ENCODE data around the gene OR5L2. TPM values are rescaled to one million over a fixed set of nuclear protein-coding genes. Genes with fewer than 3 reads are reported as not detected.

The OR5L2 gene
- total RNA-seq (not detected), polyA plus RNA-seq (not detected)
- long read RNA-seq, donor 1 = 0 reads
- long read RNA-seq, donor 2 = 0 reads
- long read RNA-seq, donor 3 = 0 reads
- long read RNA-seq, donor 4 = 0 reads
- long read RNA-seq, donor 5 = 0 reads
- long read RNA-seq, donor 6 = 0 reads
- long read RNA-seq, donor 7 = 0 reads
- long read RNA-seq, donor 8 = 0 reads
- long read RNA-seq, donor 9 = 0 reads
- long read RNA-seq, donor 10 = 0 reads

- no peaks in the 10 kb centered on the region for H3K4me1 ChIP-seq (replicated peaks in 1 of 2)
- no peak for TF ChIP-seq POLR2A (IDR thresholded peaks at IDR 0.05)
- TF ChIP-seq CTCF (IDR thresholded peaks at IDR 0.05) = no peak
- H3K27ac ChIP-seq = no peak within 1 kb of the TSS
- no peaks in the 10 kb centered on the region for H3K9me3 ChIP-seq (replicated peaks in 1 of 3)
- no peak for DNase-seq
- H3K36me3 ChIP-seq (replicated peaks in 1 of 2) = no peaks in the 10 kb centered on the region
- no peaks in the 10 kb centered on the region for H3K27me3 ChIP-seq
- no peak within 1 kb of the TSS for H3K4me3 ChIP-seq
- intact Hi-C loops (cut with DNase I) = no loop called here
These were observed at the start of gene OR5L2 for GRCh38 chr11:55826919-55827318. Gene OR5L2, plus strand, starts transcription at chr11:55827219. Its CDS starts 0 bp downstream, at chr11:55827219.

- no peak for DNase-seq
- Histone ChIP-seq H3K9me3 (replicated peaks in 1 of 3) (no peaks in the 10 kb centered on the region), H3K4me1 (replicated peaks in 1 of 2) (no peaks in the 10 kb centered on the region), H3K27ac (no peak overlapping the region), H3K27me3 (no peaks in the 10 kb centered on the region), H3K36me3 (replicated peaks in 1 of 2) (no peaks in the 10 kb centered on the region), H3K4me3 (no peak overlapping the region)
- no peak for TF ChIP-seq POLR2A (IDR thresholded peaks at IDR 0.05)
- no peak for TF ChIP-seq CTCF (IDR thresholded peaks at IDR 0.05)
- WGBS, 4 donors = 77 to 89% (median 83%) methylated on average over 1 of the region's 1 CpG
- intact Hi-C loops (cut with DNase I) = no loop called here
These were observed 35.4 kb upstream of the OR5L2 start for GRCh38 chr11:55791606-55792005.

DNA sequence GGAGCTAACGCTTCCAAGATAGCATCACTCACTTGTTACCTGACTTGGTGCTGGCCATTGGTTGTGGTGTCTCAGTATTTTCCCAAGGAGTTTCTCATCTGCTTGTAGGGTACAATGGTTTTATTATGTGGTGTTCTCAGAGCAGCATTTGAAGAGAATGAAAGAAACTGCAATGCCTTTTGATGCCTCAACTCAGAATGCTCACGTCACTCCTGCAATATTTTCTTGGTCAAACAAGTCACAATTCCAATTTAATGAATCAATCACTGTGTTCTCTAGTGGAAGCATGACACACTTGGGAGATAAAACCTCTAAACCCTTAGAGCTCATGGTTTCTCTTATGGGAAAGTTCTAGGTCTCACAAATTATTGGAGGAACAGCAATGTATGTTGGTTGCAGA is 33.7 kb upstream of the OR5L2 start:
- no peaks in the 10 kb centered on the region for H3K27me3 ChIP-seq
- no peak for DNase-seq
- TF ChIP-seq POLR2A (IDR thresholded peaks at IDR 0.05) (no peak), CTCF (IDR thresholded peaks at IDR 0.05) (no peak)
- H3K27ac ChIP-seq = no peak overlapping the region
- no peak overlapping the region for H3K4me3 ChIP-seq
- no peaks in the 10 kb centered on the region for H3K4me1 ChIP-seq (replicated peaks in 1 of 2)
- intact Hi-C loops (cut with DNase I) = no loop called here
- 39 to 77% (median 54%) methylated on average over 2 of the region's 2 CpGs for WGBS, 4 donors
- H3K9me3 ChIP-seq (replicated peaks in 1 of 3) = no peaks in the 10 kb centered on the region
- no peaks in the 10 kb centered on the region for H3K36me3 ChIP-seq (replicated peaks in 1 of 2)

DNA sequence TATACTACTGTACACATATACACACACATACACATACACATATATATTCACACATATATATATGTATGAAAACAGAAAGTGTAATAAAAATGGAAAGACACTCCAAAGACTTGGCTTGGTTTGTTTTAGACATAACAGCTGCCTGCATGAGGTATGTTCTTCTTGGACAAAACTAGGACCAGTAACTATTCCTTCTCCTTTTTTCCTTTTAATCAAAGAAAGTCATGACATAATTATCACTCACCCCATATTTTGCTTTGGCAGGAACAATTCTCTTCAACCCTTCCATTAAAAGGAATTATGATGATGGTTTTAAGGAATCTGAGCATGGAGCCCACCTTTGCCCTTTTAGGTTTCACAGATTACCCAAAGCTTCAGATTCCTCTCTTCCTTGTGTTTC is 31.8 kb upstream of the OR5L2 start, which contains the start of gene OR5D14:
TSS of gene OR5D14 (plus strand) at position 301 of the 400 bp plus-strand sequence. CDS start at position 301, 0 bp downstream.
- H3K9me3 ChIP-seq (replicated peaks in 1 of 3) = no peaks in the 10 kb centered on the region
- intact Hi-C loops (cut with DNase I) = no loop called here
- TF ChIP-seq POLR2A (IDR thresholded peaks at IDR 0.05) = no peak
- TF ChIP-seq CTCF (IDR thresholded peaks at IDR 0.05) = no peak
- no peaks in the 10 kb centered on the region for H3K4me1 ChIP-seq (replicated peaks in 1 of 2)
- DNase-seq = no peak
- H3K4me3 ChIP-seq = no peak within 1 kb of the TSS
- no peaks in the 10 kb centered on the region for H3K36me3 ChIP-seq (replicated peaks in 1 of 2)
- H3K27me3 ChIP-seq = no peaks in the 10 kb centered on the region
- no peak within 1 kb of the TSS for H3K27ac ChIP-seq

All from adrenal gland (tissue), 19 donors.